Measurements from ENCODE around the gene EXD3. TPM values are rescaled to one million over a fixed set of nuclear protein-coding genes. Genes with fewer than 3 reads are reported as not detected.
"Not testable (repeated sequence)": the region's sequence is repeated elsewhere in the genome, so short reads cannot be mapped to it uniquely, and the experiment has no call there.

Gene EXD3
- total RNA-seq, 1 experiment from 2014 or later: 15.3 TPM

- H3K27me3 Mint-ChIP-seq (ENCODE audit: low read depth); H3K27ac Mint-ChIP-seq; H3K4me2 ChIP-seq (ENCODE audit: insufficient read depth, insufficient read length, low read length); H3K9me3 Mint-ChIP-seq; H3K27me3 ChIP-seq (ENCODE audit: insufficient read depth, low read length); H2BK5ac ChIP-seq (ENCODE audit: insufficient read length, low read length); H2BK20ac ChIP-seq (ENCODE audit: low read depth, low read length, poor library complexity, severe bottlenecking); H4K20me1 ChIP-seq (ENCODE audit: control insufficient read depth, insufficient read depth, insufficient read length); H3K9ac ChIP-seq (ENCODE audit: extremely low read depth, insufficient read length, low read length); H3K79me2 ChIP-seq (ENCODE audit: insufficient read depth, low read length); H3K18ac ChIP-seq (ENCODE audit: insufficient read length, low read depth, low read length); H3K4me3 Mint-ChIP-seq; H3T11ph ChIP-seq (ENCODE audit: low read length); H2BK120ac ChIP-seq (ENCODE audit: low read depth, low read length, poor library complexity, severe bottlenecking); H3K56ac ChIP-seq (ENCODE audit: insufficient read length, low read depth, low read length); H3K4me1 ChIP-seq (ENCODE audit: insufficient read depth, low read length); H2AFZ ChIP-seq (ENCODE audit: low read length); H4K91ac ChIP-seq (ENCODE audit: insufficient read length, low read depth, low read length); H2AK5ac ChIP-seq (ENCODE audit: insufficient read length, low read length); H3K14ac ChIP-seq (ENCODE audit: insufficient read depth, low read length); H4K8ac ChIP-seq (replicated peaks; ENCODE audit: insufficient read length, low read depth, low read length); H4K5ac ChIP-seq (ENCODE audit: insufficient read length, low read depth, low read length); H3K9me3 ChIP-seq (ENCODE audit: control insufficient read depth, low read depth, low read length); H3K27ac ChIP-seq (ENCODE audit: insufficient read length, low read depth, low read length); H3K23me2 ChIP-seq (ENCODE audit: insufficient read length, low read depth, low read length, poor library complexity, severe bottlenecking); H3K79me1 ChIP-seq (ENCODE audit: insufficient read depth, low read depth, low read length, poor library complexity, severe bottlenecking); H2BK15ac ChIP-seq (ENCODE audit: low read depth, low read length); H3K4ac ChIP-seq (ENCODE audit: low read depth, low read length); H2BK12ac ChIP-seq (ENCODE audit: insufficient read length, low read depth, low read length); H3K23ac ChIP-seq (ENCODE audit: insufficient read length, low read depth, low read length); DNase-seq: not testable (repeated sequence)
- H3K4me1 Mint-ChIP-seq: peaks cover 6 to 17% of the 10 kb centered on the region in 2 experiments; a peak in 3 of 4 replicates
- WGBS (ENCODE audit: extremely low coverage, insufficient read length, low lambda C conversion rate): no CpG with 5 or more reads among the region's 24 CpGs
- H3K36me3 Mint-ChIP-seq (ENCODE audit: insufficient read depth in 1 of 3, low read depth in 3 of 3): peaks cover 0 to 15% (median 5%) of the 10 kb centered on the region in 3 experiments; a peak in 5 of 7 replicates
These were observed 27.7 kb upstream of the EXD3 start for GRCh38 chr9:137450539-137451222.
